Activated CD4-positive, alpha-beta memory T cell treated with anti-CD3 and anti-CD28 coated beads for 36 hours (primary cell): Measurements from ENCODE around the gene PRELID3B. TPM values are rescaled to one million over a fixed set of nuclear protein-coding genes. Genes with fewer than 3 reads are reported as not detected.

Experiments
- CTCF ChIA-PET: fragments of 350-600 bp; sonication (Branson Sonifier 250); formaldehyde crosslinking; loops from one replicate; lab custom pipeline; 2021; ENCODE audit warnings: antibody characterized with exemption, inconsistent platforms; lab: Charles Lee
- POLR2A ChIA-PET: fragments of 350-600 bp; sonication (Branson Sonifier 250); formaldehyde crosslinking; loops from one replicate; lab custom pipeline; 2021; ENCODE audit warnings: antibody characterized with exemption; lab: Charles Lee
- DNase-seq: peaks from one replicate; pipeline ENCODE4 v3.0.0-alpha.2; 2020
- H3K27ac Mint-ChIP-seq: one replicate; pipeline ENCODE4 v1.8.0; 2021; ENCODE audit warnings: mixed read lengths
- H3K27me3 Mint-ChIP-seq: one replicate; pipeline ENCODE4 v1.8.0; 2021; ENCODE audit warnings: mixed read lengths
- H3K36me3 Mint-ChIP-seq: one replicate; pipeline ENCODE4 v1.8.0; 2021; ENCODE audit warnings: mixed read lengths
- H3K4me1 Mint-ChIP-seq: one replicate; pipeline ENCODE4 v1.8.0; 2021; ENCODE audit warnings: low read depth, mixed read lengths
- H3K4me3 Mint-ChIP-seq: one replicate; pipeline ENCODE4 v1.8.0; 2021; ENCODE audit warnings: mild to moderate bottlenecking, mixed read lengths
- H3K9me3 Mint-ChIP-seq: one replicate; pipeline ENCODE4 v1.8.0; 2021; ENCODE audit warnings: mixed read lengths
- intact Hi-C: fragments of 100-400 bp; cut with micrococcal nuclease; formaldehyde crosslinking; loops from one replicate; pipeline ENCODE4 v1.15.1; 2023
- total RNA-seq, 2 experiments: library from RNA; stranded (reverse); gene quantifications; one replicate each; pipeline ENCODE4 v1.2.3, GENCODE V29; 2021

PRELID3B gene
- total RNA-seq, 2 experiments from 2014 or later: 148 to 151 TPM

GRCh38 chr20:59006167-59006863 is 36.3 kb downstream of the PRELID3B start:
- ChIA-PET CTCF (interaction anchor here (1.0 kb wide), 1 partner anchor 26 kb away, joined by 3 read pairs; no protein-coding TSS in a partner anchor), POLR2A (no interaction called here)
- Mint-ChIP-seq H3K9me3 (no peaks in the 10 kb centered on the region), H3K4me3 (peak overlapping the region; percentile 74), H3K27ac (peak overlapping the region; percentile 28), H3K27me3 (no peaks in the 10 kb centered on the region), H3K36me3 (peaks cover 7% of the 10 kb centered on the region), H3K4me1 (peaks cover 29% of the 10 kb centered on the region)
- intact Hi-C loops: no loop called here
- no peak for DNase-seq

GRCh38 chr20:59005523-59006166 is 36.9 kb downstream of the PRELID3B start:
- intact Hi-C loops: no loop called here
- Mint-ChIP-seq H3K36me3 (peaks cover 7% of the 10 kb centered on the region), H3K4me1 (peaks cover 29% of the 10 kb centered on the region), H3K27me3 (no peaks in the 10 kb centered on the region), H3K27ac (peak overlapping the region; percentile 82), H3K4me3 (peak overlapping the region; percentile 74), H3K9me3 (no peaks in the 10 kb centered on the region)
- ChIA-PET CTCF (interaction anchor here (1.0 kb wide), 1 partner anchor 25 kb away, joined by 3 read pairs; no protein-coding TSS in a partner anchor), POLR2A (interaction anchor here (1.6 kb wide), 1 partner anchor 23 kb away, joined by 6 read pairs; no protein-coding TSS in a partner anchor)
- DNase-seq: no peak

GRCh38 chr20:59004763-59005522 is 37.6 kb downstream of the PRELID3B start:
- POLR2A ChIA-PET: interaction anchor here (1.6 kb wide), 1 partner anchor 22 kb away, joined by 6 read pairs; no protein-coding TSS in a partner anchor
- peak overlapping the region; percentile 73 for H3K4me3 Mint-ChIP-seq
- peaks cover 9% of the 10 kb centered on the region for H3K36me3 Mint-ChIP-seq
- intact Hi-C loops: no loop called here
- H3K9me3 Mint-ChIP-seq: no peaks in the 10 kb centered on the region
- DNase-seq: peak; percentile 64
- no peaks in the 10 kb centered on the region for H3K27me3 Mint-ChIP-seq
- CTCF ChIA-PET: interaction anchor here (1.0 kb wide), 1 partner anchor 25 kb away, joined by 3 read pairs; no protein-coding TSS in a partner anchor
- H3K27ac Mint-ChIP-seq: peak overlapping the region; percentile 82
- H3K4me1 Mint-ChIP-seq: peaks cover 29% of the 10 kb centered on the region

- intact Hi-C loops: no loop called here
- Mint-ChIP-seq H3K27me3 (no peaks in the 10 kb centered on the region), H3K27ac (peak overlapping the region; percentile 82), H3K4me1 (peaks cover 29% of the 10 kb centered on the region), H3K36me3 (peaks cover 9% of the 10 kb centered on the region), H3K4me3 (peak overlapping the region; percentile 73), H3K9me3 (no peaks in the 10 kb centered on the region)
- peak; percentile 74 for DNase-seq
- ChIA-PET CTCF (no interaction called here), POLR2A (interaction anchor here (1.6 kb wide), 1 partner anchor 22 kb away, joined by 6 read pairs; no protein-coding TSS in a partner anchor)
Observed at GRCh38 chr20:59004493-59004762, 38.2 kb downstream of the PRELID3B start.

- no peaks in the 10 kb centered on the region for H3K9me3 Mint-ChIP-seq
- H3K27ac Mint-ChIP-seq: peak overlapping the region; percentile 82
- no peak for DNase-seq
- peaks cover 9% of the 10 kb centered on the region for H3K36me3 Mint-ChIP-seq
- POLR2A ChIA-PET: interaction anchor here (1.6 kb wide), 1 partner anchor 21 kb away, joined by 6 read pairs; no protein-coding TSS in a partner anchor
- intact Hi-C loops: no loop called here
- no peaks in the 10 kb centered on the region for H3K27me3 Mint-ChIP-seq
- CTCF ChIA-PET: no interaction called here
- H3K4me3 Mint-ChIP-seq: peak overlapping the region; percentile 14
- H3K4me1 Mint-ChIP-seq: peaks cover 29% of the 10 kb centered on the region
Observed at GRCh38 chr20:59003836-59004492, 38.6 kb downstream of the PRELID3B start.

DNA sequence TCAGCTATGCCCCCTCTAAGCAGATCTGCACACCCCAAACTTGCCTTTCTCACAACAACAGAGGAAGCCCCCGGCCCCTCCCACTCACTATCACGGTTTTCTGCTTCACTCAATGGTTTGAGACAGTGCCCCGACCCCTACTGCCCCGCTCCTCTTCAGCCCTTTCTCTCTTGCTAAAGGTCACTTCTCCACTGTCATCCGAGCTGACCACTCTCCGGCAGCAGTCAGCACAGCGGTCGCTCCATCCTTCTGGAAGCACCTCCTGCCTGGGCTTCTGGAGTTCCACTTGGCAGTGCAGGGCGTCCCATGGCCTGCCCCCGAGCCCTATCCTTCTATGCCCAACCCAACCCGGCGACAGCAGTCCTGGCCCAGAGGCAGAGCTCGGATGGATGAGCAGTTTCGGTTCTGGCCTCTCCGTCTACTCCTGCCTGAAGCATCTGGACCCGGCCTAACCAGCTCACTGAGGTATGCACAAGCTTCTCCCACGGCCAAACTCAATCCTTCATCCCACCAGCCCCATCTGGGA is 39.6 kb downstream of the PRELID3B start:
- DNase-seq: no peak
- ChIA-PET CTCF (no interaction called here), POLR2A (interaction anchor here (0.7 kb wide), 1 partner anchor 13 kb away, joined by 3 read pairs; no protein-coding TSS in a partner anchor)
- intact Hi-C loops: no loop called here
- Mint-ChIP-seq H3K27me3 (no peaks in the 10 kb centered on the region), H3K9me3 (no peaks in the 10 kb centered on the region), H3K4me1 (peaks cover 29% of the 10 kb centered on the region), H3K36me3 (peaks cover 9% of the 10 kb centered on the region), H3K27ac (no peak overlapping the region), H3K4me3 (no peak overlapping the region)

GRCh38 chr20:59002388-59002787 is 40.2 kb downstream of the PRELID3B start:
- Mint-ChIP-seq H3K36me3 (peaks cover 13% of the 10 kb centered on the region), H3K9me3 (no peaks in the 10 kb centered on the region), H3K27ac (no peak overlapping the region), H3K27me3 (no peaks in the 10 kb centered on the region), H3K4me1 (peaks cover 27% of the 10 kb centered on the region), H3K4me3 (no peak overlapping the region)
- DNase-seq: no peak
- intact Hi-C loops: no loop called here
- ChIA-PET CTCF (no interaction called here), POLR2A (interaction anchor here (0.7 kb wide), 1 partner anchor 12 kb away, joined by 3 read pairs; no protein-coding TSS in a partner anchor)

DNA sequence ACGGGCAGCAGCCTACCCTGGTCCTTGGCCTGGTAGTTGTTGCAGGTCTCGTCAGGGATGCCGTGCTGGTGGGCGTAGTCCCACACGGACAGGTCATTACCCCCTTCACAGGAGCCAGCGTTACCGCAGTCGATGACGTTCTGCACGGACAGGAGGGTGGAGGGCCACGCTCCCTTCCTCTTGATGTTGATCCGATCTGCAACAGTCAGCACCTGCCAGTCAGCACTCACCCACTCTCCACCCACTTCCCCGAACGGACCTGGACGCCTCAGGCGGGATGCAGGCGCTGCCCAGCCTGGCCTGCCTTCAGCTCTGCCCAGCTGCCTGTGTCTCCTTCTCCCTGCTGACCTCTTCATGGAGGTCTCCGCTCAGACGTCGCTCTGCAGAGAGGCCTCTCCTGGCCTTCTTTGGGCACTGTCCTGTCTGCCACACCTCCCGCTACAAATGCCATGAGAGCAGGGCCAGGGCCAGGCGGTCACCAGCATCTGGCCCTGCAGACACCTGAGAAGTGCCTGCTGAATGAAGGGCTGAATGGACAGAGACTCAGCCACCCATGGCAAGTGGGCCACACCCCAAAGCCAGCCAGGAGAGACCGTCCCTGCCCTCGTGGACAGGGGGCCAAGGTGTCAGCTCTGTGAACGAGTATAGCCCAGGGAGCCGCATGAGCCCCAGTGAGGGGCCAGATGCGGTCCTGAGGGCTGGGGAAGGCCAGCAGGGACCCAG is 41.0 kb downstream of the PRELID3B start:
- DNase-seq: no peak
- intact Hi-C loops: no loop called here
- no peaks in the 10 kb centered on the region for H3K27me3 Mint-ChIP-seq
- H3K4me3 Mint-ChIP-seq: no peak overlapping the region
- peaks cover 18% of the 10 kb centered on the region for H3K36me3 Mint-ChIP-seq
- H3K27ac Mint-ChIP-seq: no peak overlapping the region
- POLR2A ChIA-PET: no interaction called here
- CTCF ChIA-PET: interaction anchor here (1.5 kb wide), 1 partner anchor 10 kb away, joined by 3 read pairs; no protein-coding TSS in a partner anchor
- peaks cover 27% of the 10 kb centered on the region for H3K4me1 Mint-ChIP-seq
- no peaks in the 10 kb centered on the region for H3K9me3 Mint-ChIP-seq

DNA sequence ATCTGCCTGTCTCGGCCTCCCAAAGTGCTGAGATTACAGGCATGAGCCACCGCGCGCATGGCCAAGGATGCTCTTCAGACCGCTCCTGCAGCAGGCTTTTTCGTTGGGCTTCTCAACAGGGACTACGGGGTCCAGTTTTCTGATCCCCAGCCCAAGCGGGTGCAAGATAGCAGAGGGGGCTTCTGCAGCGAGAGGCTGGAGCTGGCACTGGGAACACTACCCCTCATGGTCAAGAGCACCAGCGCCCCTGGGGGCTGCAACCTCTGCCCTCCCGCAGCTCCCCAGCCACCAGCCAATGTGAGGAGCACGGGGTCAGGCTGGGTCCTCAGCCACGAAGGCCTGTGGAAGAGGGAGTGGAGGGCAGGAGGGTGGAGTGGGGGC is 41.5 kb downstream of the PRELID3B start:
- POLR2A ChIA-PET: no interaction called here
- Mint-ChIP-seq H3K4me1 (peaks cover 27% of the 10 kb centered on the region), H3K4me3 (no peak overlapping the region), H3K9me3 (no peaks in the 10 kb centered on the region), H3K27ac (no peak overlapping the region), H3K36me3 (peaks cover 24% of the 10 kb centered on the region), H3K27me3 (no peaks in the 10 kb centered on the region)
- intact Hi-C loops: no loop called here
- DNase-seq: no peak
- CTCF ChIA-PET: interaction anchor here (1.5 kb wide), 1 partner anchor 9 kb away, joined by 3 read pairs; no protein-coding TSS in a partner anchor

GRCh38 chr20:59000326-59000725 is 42.3 kb downstream of the PRELID3B start:
- ChIA-PET CTCF (interaction anchor here (0.6 to 1.5 kb wide), 2 partner anchors 9 to 133 kb away, joined by 3 read pairs; no protein-coding TSS in a partner anchor), POLR2A (interaction anchor here (0.7 kb wide), 1 partner anchor 88 kb away, joined by 4 read pairs; no protein-coding TSS in a partner anchor)
- no peak overlapping the region for H3K27ac Mint-ChIP-seq
- no peak overlapping the region for H3K4me3 Mint-ChIP-seq
- no peaks in the 10 kb centered on the region for H3K9me3 Mint-ChIP-seq
- intact Hi-C loops: no loop called here
- peaks cover 31% of the 10 kb centered on the region for H3K36me3 Mint-ChIP-seq
- no peaks in the 10 kb centered on the region for H3K27me3 Mint-ChIP-seq
- peaks cover 20% of the 10 kb centered on the region for H3K4me1 Mint-ChIP-seq
- no peak for DNase-seq

- Mint-ChIP-seq H3K9me3 (no peaks in the 10 kb centered on the region), H3K36me3 (peaks cover 32% of the 10 kb centered on the region), H3K4me1 (peaks cover 4% of the 10 kb centered on the region), H3K27ac (no peak overlapping the region), H3K27me3 (no peaks in the 10 kb centered on the region), H3K4me3 (no peak overlapping the region)
- intact Hi-C loops: no loop called here
- no peak for DNase-seq
- POLR2A ChIA-PET: no interaction called here
- CTCF ChIA-PET: no interaction called here
Observed at GRCh38 chr20:58998656-58999055, 43.9 kb downstream of the PRELID3B start.
